GM10248 (cell line): ENCODE measurements around the gene DUOXA1.

Experiments
- CTCF ChIA-PET: fragments of 300-600 bp; sonication (Branson Sonifier 250); formaldehyde crosslinking; extraction: SDS; loops from one replicate; lab custom pipeline; 2021; ENCODE audit warnings: antibody characterized with exemption; lab: Yijun Ruan, JAX
- POLR2A ChIA-PET: fragments of 350-650 bp; sonication (Branson Sonifier 250); formaldehyde crosslinking; extraction: SDS; loops from one replicate; lab custom pipeline; 2020; ENCODE audit warnings: antibody characterized with exemption; lab: Yijun Ruan, JAX
- DNase-seq: peaks from one replicate; pipeline ENCODE4 v3.0.0; 2012; ENCODE audit errors: extremely low spot score
- TF ChIP-seq, protein P1 (sequence below): IDR thresholded peaks from 2 replicates; pipeline ENCODE4 v1.5.1; 2012; ENCODE audit warnings: mild to moderate bottlenecking, low read depth; ENCODE audit errors: extremely low read depth, missing control alignments, control extremely low read depth

Gene DUOXA1

DNA sequence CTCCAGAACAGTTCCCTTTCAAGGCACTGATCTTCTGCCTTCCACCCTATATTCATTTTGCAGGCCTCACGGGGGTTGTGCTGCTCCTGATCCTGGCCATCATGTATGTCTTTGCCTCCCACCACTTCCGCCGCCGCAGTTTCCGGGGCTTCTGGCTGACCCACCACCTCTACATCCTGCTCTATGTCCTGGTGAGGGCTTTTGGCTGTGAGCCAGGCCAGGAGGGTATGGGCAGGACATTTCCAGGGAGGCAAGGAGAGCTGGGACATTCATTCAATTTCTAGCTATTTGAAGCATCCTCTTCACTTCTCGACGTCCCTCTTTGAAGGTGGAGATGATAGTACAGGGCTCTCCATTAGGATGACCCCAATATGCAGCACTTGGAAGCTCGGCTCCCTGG, 26.1 kb upstream of the DUOXA1 start:
- POLR2A ChIA-PET, result interaction anchor here (0.5 to 0.7 kb wide), 3 partner anchors 8 to 32 kb away, joined by 3 read pairs; partner anchors contain the start of gene SHF
- TF ChIP-seq, protein P1, sequence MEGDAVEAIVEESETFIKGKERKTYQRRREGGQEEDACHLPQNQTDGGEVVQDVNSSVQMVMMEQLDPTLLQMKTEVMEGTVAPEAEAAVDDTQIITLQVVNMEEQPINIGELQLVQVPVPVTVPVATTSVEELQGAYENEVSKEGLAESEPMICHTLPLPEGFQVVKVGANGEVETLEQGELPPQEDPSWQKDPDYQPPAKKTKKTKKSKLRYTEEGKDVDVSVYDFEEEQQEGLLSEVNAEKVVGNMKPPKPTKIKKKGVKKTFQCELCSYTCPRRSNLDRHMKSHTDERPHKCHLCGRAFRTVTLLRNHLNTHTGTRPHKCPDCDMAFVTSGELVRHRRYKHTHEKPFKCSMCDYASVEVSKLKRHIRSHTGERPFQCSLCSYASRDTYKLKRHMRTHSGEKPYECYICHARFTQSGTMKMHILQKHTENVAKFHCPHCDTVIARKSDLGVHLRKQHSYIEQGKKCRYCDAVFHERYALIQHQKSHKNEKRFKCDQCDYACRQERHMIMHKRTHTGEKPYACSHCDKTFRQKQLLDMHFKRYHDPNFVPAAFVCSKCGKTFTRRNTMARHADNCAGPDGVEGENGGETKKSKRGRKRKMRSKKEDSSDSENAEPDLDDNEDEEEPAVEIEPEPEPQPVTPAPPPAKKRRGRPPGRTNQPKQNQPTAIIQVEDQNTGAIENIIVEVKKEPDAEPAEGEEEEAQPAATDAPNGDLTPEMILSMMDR, result no peak
- CTCF ChIA-PET, result interaction anchor here (1.5 to 17.2 kb wide), 6 partner anchors 8 to 301 kb away, joined by 4 to 234 read pairs (median 10); no protein-coding TSS in a partner anchor
- no peak for DNase-seq

DNA sequence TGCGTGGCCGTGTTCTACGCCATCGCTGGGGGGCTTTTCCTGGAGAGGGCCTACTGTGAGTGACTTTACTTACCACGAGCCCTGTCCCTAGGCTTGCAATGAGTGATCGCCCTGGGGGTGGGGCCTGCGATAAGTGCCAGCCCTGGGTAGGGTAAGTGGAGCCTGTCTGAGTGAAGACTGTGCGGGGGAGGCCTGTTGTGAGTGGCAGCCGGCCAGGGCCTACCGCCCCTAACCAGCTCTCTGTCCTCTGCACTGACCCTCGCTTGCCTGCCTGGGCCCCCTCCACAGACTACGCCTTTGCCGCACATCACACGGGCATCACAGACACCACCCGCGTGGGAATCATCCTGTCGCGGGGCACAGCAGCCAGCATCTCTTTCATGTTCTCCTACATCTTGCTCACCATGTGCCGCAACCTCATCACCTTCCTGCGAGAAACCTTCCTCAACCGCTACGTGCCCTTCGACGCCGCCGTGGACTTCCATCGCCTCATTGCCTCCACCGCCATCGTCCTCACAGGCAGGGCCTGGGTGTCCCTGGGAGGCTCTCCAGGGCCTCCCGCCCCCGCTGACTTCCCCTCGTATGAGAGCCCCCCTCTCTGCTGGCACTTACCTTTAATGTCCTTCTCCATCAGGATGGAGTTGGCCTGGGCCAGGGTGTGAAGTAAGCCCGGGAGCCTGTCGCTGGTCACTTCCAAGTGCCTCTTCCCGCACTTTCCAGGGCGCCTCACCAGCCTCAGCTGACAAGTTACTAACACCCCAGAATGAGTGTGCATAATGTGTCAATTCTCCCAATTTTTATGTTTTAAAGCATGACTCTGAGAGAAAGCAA, 22.5 kb upstream of the DUOXA1 start:
- no peak for DNase-seq
- CTCF ChIA-PET, result interaction anchor here (1.2 to 4.5 kb wide), 2 partner anchors 10 to 11 kb away, joined by 3 to 27 read pairs; no protein-coding TSS in a partner anchor
- POLR2A ChIA-PET, result interaction anchor here (0.7 kb wide), 1 partner anchor 250 kb away, joined by 6 read pairs; a partner anchor contains a TSS
- TF ChIP-seq, protein P1, result no peak

DNA sequence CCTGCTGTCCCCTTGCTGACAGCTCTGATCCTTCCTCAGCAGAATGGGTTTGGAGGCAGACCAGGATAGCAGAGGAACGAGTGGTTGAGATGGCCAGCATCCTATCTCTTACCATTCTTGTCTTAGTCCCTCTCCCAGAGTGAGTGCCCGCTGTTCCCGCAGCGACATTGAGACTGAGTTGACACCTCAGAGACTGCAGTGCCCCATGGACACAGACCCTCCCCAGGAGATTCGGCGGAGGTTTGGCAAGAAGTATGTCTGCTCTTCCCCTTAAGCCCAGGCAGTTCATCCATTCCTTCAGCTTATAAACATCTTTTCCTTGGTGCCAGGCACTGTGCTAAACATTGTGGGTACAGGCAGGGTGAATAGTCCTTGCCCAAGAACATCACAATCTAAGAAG, 21.3 kb upstream of the DUOXA1 start:
- ChIA-PET POLR2A (no interaction called here), CTCF (interaction anchor here (1.2 to 4.5 kb wide), 5 partner anchors 9 to 17 kb away, joined by 3 to 27 read pairs (median 5); no protein-coding TSS in a partner anchor)
- DNase-seq, result no peak
- TF ChIP-seq, protein P1, result no peak

DNA sequence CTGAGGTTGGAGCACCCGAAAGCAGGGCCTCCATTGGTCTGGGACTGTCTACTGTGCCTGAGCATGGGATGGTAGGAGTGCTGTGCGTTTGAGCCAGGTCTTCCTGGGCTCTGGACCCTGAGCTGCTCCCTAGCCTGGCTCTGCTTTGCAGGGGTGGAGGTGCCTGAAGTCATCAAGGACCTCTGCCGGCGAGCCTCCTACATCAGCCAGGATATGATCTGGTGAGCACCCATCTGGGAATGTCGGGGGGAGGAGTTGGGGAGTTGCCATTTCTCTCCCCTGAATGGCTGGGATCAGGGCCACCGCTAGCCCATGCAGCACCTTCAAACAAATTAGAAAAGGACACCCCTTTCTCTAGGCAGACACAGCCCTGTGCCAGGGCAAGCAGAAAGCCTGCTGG, 20.8 kb upstream of the DUOXA1 start:
- ChIA-PET CTCF (interaction anchor here (1.2 to 4.5 kb wide), 7 partner anchors 8 to 308 kb away, joined by 3 to 27 read pairs (median 5); no protein-coding TSS in a partner anchor), POLR2A (no interaction called here)
- TF ChIP-seq, protein P1, result no peak
- no peak for DNase-seq

DNA sequence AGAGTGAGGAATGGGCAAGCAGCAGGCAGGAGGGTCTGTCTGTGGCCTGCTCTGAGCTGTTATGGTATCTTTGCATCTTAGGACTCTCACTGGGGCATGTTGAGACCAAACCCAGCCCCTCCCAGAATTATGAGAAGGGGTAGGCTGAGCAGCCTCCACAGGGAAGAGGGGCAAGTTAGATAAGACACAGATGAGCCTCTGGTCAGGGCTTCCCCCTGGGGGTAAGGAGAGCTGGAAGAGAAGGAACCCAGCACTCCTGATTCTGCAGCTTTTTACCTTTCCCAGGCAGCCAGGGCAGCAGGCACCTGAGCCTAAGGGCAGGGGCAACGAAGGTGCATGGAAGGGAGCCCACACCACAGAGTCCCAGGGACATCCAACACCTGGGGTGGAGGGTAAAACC, 19.4 kb upstream of the DUOXA1 start:
- DNase-seq, result no peak
- TF ChIP-seq, protein P1, result no peak
- ChIA-PET CTCF (interaction anchor here (1.2 to 4.5 kb wide), 6 partner anchors 14 to 309 kb away, joined by 3 to 27 read pairs (median 4); no protein-coding TSS in a partner anchor), POLR2A (no interaction called here)
